Neuron (in vitro differentiated cells): ENCODE data around the gene PCDHGB2.
"Not testable (repeated sequence)": the region's sequence is repeated elsewhere in the genome, so short reads cannot be mapped to it uniquely, and the experiment has no call there.

Experiments used
- H2AFZ ChIP-seq: one replicate; pipeline ENCODE4 v1.6.1; 2013; ENCODE audit warnings: low read depth, mild to moderate bottlenecking, inconsistent platforms, low read length, moderate library complexity
- H3K27me3 ChIP-seq: one replicate; pipeline ENCODE4 v1.6.1; 2013; ENCODE audit warnings: low read length; ENCODE audit not compliant: insufficient read depth
- H3K36me3 ChIP-seq: one replicate; pipeline ENCODE4 v1.6.1; 2013; ENCODE audit warnings: low read length; ENCODE audit not compliant: insufficient read depth
- H3K4me1 ChIP-seq: one replicate; pipeline ENCODE4 v1.6.1; 2013; ENCODE audit warnings: low read length; ENCODE audit not compliant: insufficient read depth
- H3K4me3 ChIP-seq: 2 replicates; pipeline ENCODE4 v1.5.1; 2013; ENCODE audit warnings: mild to moderate bottlenecking, low read length, moderate library complexity
- H3K9me3 ChIP-seq: one replicate; pipeline ENCODE4 v1.6.1; 2013; ENCODE audit warnings: low read length

Gene PCDHGB2

DNA sequence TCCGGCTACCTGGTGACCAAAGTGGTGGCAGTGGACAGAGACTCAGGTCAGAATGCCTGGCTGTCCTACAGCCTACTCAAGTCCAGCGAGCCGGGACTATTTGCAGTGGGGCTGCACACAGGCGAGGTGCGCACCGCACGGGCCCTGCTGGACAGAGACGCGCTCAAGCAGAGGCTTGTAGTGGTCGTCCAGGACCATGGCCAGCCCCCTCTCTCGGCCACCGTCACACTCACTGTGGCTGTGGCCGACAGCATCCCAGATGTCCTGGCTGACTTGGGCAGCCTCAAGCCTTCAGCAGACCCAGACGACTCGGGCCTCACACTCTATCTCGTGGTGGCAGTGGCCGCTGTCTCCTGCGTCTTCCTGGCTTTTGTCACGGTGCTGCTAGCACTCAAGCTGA is 2.8 kb upstream of the PCDHGB2 start:
- Histone ChIP-seq H3K9me3 (peaks cover 40% of the 10 kb centered on the region), H3K4me1 (no peaks in the 10 kb centered on the region), H3K4me3 (no peak overlapping the region), H2AFZ (no peak overlapping the region), H3K36me3 (no peaks in the 10 kb centered on the region), H3K27me3 (no peaks in the 10 kb centered on the region)

DNA sequence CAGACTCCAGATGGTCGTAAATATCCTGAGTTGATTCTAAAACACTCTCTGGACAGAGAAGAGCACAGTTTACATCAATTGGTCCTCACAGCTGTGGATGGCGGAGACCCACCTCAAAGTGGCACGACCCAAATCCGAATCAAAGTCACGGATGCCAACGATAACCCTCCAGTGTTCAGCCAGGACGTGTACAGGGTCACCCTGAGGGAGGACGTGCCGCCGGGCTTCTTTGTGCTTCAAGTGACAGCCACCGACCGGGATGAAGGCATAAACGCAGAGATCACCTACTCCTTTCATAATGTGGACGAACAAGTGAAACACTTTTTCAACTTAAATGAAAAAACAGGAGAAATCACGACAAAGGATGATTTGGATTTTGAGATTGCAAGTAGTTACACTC is 891 bp downstream of the PCDHGB2 start:
- Histone ChIP-seq H3K9me3 (peaks cover 47% of the 10 kb centered on the region), H3K27me3 (no peaks in the 10 kb centered on the region), H3K4me3 (no peak overlapping the region), H2AFZ (no peak overlapping the region), H3K4me1 (no peaks in the 10 kb centered on the region), H3K36me3 (no peaks in the 10 kb centered on the region)

- H3K4me1 ChIP-seq, result no peaks in the 10 kb centered on the region
- H2AFZ ChIP-seq, result no peak overlapping the region
- peaks cover 43% of the 10 kb centered on the region for H3K9me3 ChIP-seq
These were observed 2.9 kb downstream of the PCDHGB2 start for GRCh38 chr5:141362719-141363118.

DNA sequence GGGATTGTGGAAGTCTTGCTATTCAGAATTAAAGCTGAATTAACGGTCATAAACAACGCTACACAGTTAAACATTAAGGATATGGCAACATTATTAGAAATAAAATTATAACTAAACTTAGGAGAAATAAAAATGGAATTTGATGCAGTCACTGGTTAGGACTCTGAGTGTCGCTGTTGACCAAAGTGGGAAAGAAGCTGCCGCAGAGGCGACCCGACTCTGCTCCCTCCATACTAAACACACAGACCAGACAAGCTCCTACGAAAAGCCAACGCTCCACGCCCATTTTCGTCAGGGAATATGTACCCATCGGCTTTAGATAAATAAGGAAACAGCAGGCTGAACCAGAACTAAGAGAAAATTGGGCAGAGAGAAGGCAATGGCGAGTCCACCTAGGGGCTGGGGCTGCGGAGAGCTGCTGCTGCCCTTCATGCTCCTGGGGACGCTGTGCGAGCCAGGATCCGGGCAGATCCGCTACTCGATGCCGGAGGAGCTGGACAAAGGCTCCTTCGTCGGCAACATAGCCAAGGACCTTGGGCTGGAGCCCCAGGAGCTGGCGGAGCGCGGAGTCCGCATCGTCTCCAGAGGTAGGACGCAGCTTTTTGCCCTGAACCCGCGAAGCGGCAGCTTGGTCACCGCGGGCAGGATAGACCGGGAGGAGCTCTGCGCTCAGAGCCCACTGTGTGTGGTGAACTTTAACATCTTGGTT is 4.3 kb downstream of the PCDHGB2 start, which contains the start of gene PCDHGA5:
Gene PCDHGA5, plus strand, starts transcription at position 211 of the 709 bp plus-strand sequence. Its CDS starts 169 bp downstream, at position 380.
- Histone ChIP-seq H3K36me3 (no peaks in the 10 kb centered on the region), H2AFZ (no peak within 1 kb of the TSS), H3K4me3 (no peak within 1 kb of the TSS), H3K9me3 (peaks cover 40% of the 10 kb centered on the region), H3K4me1 (no peaks in the 10 kb centered on the region), H3K27me3 (no peaks in the 10 kb centered on the region)

More at GRCh38 chr5:141362719-141363118, 2.9 kb downstream of the PCDHGB2 start:
- no peaks in the 10 kb centered on the region for H3K27me3 ChIP-seq
- no peak overlapping the region for H3K4me3 ChIP-seq
- no peaks in the 10 kb centered on the region for H3K36me3 ChIP-seq

- Histone ChIP-seq H3K27me3 (no peaks in the 10 kb centered on the region), H3K36me3 (no peaks in the 10 kb centered on the region), H2AFZ (no peak overlapping the region), H3K4me3 (no peak overlapping the region), H3K4me1 (no peaks in the 10 kb centered on the region), H3K9me3 (peaks cover 33% of the 10 kb centered on the region)
These were observed 6.5 kb downstream of the PCDHGB2 start for GRCh38 chr5:141366016-141366896.

DNA sequence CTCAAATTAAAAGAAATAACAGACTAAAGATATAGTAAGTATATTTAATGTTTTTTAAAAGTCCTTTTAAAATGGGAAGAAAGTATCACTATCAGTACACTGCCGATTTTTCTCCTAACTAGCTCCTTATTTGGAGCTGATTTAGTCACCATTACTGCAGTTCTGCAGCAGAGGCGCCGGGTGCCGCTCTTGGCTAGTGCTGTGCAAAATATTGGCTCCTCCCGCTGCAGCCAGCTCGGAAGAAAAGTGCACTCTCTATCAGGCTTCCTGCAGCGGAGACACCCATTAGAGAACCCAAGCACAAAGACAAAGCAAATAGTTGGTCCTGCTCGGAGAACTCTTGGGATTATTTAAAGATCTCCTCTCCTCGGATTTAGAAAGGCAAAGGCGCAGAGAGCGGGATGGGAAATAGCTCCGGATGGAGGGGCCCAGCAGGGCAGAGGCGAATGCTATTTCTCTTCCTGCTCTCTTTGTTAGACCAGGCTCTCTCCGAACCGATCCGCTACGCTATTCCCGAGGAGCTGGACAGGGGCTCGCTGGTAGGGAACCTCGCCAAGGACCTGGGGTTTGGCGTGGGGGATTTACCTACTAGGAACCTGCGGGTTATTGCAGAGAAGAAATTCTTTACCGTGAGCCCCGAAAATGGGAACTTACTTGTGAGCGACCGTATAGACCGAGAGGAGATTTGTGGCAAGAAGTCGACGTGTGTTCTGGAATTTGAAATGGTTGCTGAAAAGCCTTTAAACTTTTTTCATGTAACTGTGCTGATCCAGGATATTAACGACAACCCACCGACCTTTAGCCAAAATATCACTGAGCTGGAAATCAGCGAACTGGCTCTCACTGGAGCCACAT is 10.4 kb downstream of the PCDHGB2 start, which contains the start of gene PCDHGB3:
Gene PCDHGB3, plus strand, starts transcription at position 249 of the 855 bp plus-strand sequence. Its CDS starts 153 bp downstream, at position 402.
- Histone ChIP-seq H3K36me3 (no peaks in the 10 kb centered on the region), H3K4me1 (no peaks in the 10 kb centered on the region), H3K27me3 (no peaks in the 10 kb centered on the region), H3K9me3 (peaks cover 42% of the 10 kb centered on the region), H3K4me3 (no peak within 1 kb of the TSS), H2AFZ (no peak within 1 kb of the TSS)

DNA sequence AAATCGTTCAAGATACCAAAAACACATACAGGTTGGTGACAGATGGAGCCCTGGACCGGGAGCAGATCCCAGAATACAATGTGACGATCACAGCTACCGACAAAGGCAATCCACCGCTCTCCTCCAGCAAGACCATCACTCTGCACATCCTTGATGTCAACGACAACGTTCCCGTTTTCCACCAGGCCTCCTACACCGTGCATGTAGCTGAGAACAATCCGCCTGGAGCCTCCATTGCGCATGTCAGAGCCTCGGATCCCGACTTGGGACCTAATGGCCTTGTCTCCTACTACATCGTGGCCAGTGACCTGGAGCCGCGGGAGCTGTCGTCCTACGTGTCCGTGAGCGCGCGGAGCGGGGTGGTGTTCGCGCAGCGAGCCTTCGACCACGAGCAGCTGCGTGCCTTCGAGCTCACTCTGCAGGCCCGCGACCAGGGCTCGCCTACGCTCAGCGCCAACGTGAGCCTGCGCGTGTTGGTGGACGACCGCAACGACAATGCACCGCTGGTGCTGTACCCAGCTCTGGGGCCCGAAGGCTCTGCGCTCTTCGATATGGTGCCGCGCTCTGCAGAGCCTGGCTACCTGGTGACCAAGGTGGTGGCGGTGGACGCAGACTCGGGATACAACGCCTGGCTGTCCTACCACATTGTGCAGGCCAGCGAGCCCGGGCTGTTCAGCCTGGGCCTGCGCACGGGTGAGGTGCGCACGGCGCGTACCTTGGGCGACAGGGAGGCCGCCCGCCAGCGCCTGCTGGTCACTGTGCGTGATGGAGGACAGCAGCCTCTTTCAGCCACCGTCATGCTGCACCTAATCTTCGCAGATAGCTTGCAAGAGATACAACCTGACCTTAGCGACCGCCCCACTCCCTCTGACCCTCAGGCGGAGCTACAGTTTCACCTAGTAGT is 12.0 kb downstream of the PCDHGB2 start:
- no peaks in the 10 kb centered on the region for H3K4me1 ChIP-seq
- no peak overlapping the region for H2AFZ ChIP-seq
- peaks cover 31% of the 10 kb centered on the region for H3K9me3 ChIP-seq
- H3K36me3 ChIP-seq, result no peaks in the 10 kb centered on the region
- no peak overlapping the region for H3K4me3 ChIP-seq
- no peaks in the 10 kb centered on the region for H3K27me3 ChIP-seq

DNA sequence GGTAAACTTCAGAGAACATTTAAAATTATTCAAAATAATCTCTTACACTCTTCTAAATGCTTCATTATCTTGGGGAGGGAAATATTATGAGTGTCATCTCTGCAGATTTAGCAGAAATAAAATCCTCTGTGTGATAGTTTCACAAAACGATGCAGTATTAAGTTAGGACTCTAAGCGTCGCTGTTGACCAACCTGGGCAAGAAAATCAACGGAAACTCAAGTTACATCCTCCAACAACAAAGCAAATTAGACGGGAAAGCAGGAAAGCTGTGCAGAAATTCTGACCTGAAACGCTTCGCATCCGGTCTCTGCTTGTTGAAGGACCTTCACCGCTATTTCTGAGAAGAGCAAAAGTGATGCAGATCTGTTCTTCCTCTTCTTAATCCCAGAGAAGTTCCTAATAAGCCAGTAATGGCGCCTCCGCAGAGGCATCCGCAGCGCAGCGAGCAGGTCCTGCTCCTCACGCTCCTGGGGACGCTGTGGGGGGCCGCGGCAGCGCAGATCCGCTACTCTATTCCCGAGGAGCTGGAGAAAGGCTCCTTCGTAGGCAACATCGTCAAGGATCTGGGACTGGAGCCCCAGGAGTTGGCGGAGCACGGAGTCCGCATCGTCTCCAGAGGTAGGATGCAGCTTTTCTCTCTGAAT is 14.0 kb downstream of the PCDHGB2 start, which contains the start of gene PCDHGA6:
Gene PCDHGA6, plus strand, starts transcription at position 219 of the 645 bp plus-strand sequence. Its CDS starts 193 bp downstream, at position 412.
- no peak within 1 kb of the TSS for H3K4me3 ChIP-seq
- H3K36me3 ChIP-seq, result no peaks in the 10 kb centered on the region

GRCh38 chr5:141374627-141375026 is 14.8 kb downstream of the PCDHGB2 start:
- Histone ChIP-seq H3K4me3 (no peak overlapping the region), H3K9me3 (peaks cover 31% of the 10 kb centered on the region), H2AFZ (no peak overlapping the region), H3K27me3 (no peaks in the 10 kb centered on the region), H3K36me3 (no peaks in the 10 kb centered on the region), H3K4me1 (no peaks in the 10 kb centered on the region)

More for the DNA sequence above, 14.0 kb downstream of the PCDHGB2 start, which contains the start of gene PCDHGA6:
- Histone ChIP-seq H3K9me3 (peaks cover 31% of the 10 kb centered on the region), H3K27me3 (no peaks in the 10 kb centered on the region), H3K4me1 (no peaks in the 10 kb centered on the region), H2AFZ (no peak within 1 kb of the TSS)

GRCh38 chr5:141375444-141376155 is 15.8 kb downstream of the PCDHGB2 start:
- H3K36me3 ChIP-seq, H3K4me1 ChIP-seq, H3K4me3 ChIP-seq, H2AFZ ChIP-seq, H3K27me3 ChIP-seq: not testable (repeated sequence)
- peaks cover 31% of the 10 kb centered on the region for H3K9me3 ChIP-seq
